SK-N-SH treated with all-trans-retinoic acid at 6 μM for 48 hours (cell line): ENCODE data around the gene NDFIP1.

Source experiments
- ATAC-seq: fragments of 200-7000 bp; cut with Tn5 transposase; 3 replicates; pipeline ENCODE4 v1.9.1; 2020; ENCODE audit warnings: mild to moderate bottlenecking, moderate library complexity
- CSDC2 ChIP-seq: fragments of 250-450 bp; sonication (Bioruptor Pico); IDR thresholded peaks from 2 replicates; pipeline ENCODE4 v1.5.0; 2020; ENCODE audit warnings: mild to moderate bottlenecking, moderate library complexity
- ESRRG ChIP-seq: fragments of 250-450 bp; sonication (Bioruptor Pico); IDR thresholded peaks from 2 replicates; pipeline ENCODE4 v1.6.1; 2021; ENCODE audit warnings: mild to moderate bottlenecking
- GLIS3 ChIP-seq: fragments of 250-450 bp; sonication (Bioruptor Pico); IDR thresholded peaks from 2 replicates; pipeline ENCODE4 v1.5.0; 2020; ENCODE audit warnings: mild to moderate bottlenecking, moderate library complexity
- ISL1 ChIP-seq: fragments of 250-450 bp; sonication (Bioruptor Pico); IDR thresholded peaks from 2 replicates; pipeline ENCODE4 v2.1.2; 2022; ENCODE audit warnings: mild to moderate bottlenecking, moderate library complexity
- OSR1 ChIP-seq: fragments of 250-450 bp; sonication (Bioruptor Pico); IDR thresholded peaks from 2 replicates; pipeline ENCODE4 v1.8.0; 2022; ENCODE audit warnings: moderate library complexity, mild to moderate bottlenecking, inconsistent platforms
- POU6F1 ChIP-seq: fragments of 250-450 bp; sonication (Bioruptor Pico); IDR thresholded peaks from 2 replicates; pipeline ENCODE4 v1.8.0; 2021; ENCODE audit warnings: low read depth, mild to moderate bottlenecking, moderate library complexity, borderline replicate concordance
- PPARA ChIP-seq: fragments of 250-450 bp; sonication (Bioruptor Pico); IDR thresholded peaks from 2 replicates; pipeline ENCODE4 v1.5.0; 2020; ENCODE audit warnings: mild to moderate bottlenecking, borderline replicate concordance
- RARB ChIP-seq: fragments of 250-450 bp; sonication (Bioruptor Pico); IDR thresholded peaks from 2 replicates; pipeline ENCODE4 v1.8.0; 2021; ENCODE audit warnings: mild to moderate bottlenecking, moderate library complexity
- SNAI2 ChIP-seq: fragments of 250-450 bp; sonication (Bioruptor Pico); IDR thresholded peaks from 2 replicates; pipeline ENCODE4 v1.5.0; 2020; ENCODE audit warnings: mild to moderate bottlenecking, moderate library complexity
- TCF4 ChIP-seq: fragments of 250-450 bp; sonication (Bioruptor Pico); IDR thresholded peaks from 2 replicates; pipeline ENCODE4 v1.8.0; 2021; ENCODE audit warnings: mild to moderate bottlenecking, moderate library complexity, borderline replicate concordance
- TOX ChIP-seq: fragments of 250-450 bp; sonication (Bioruptor Pico); IDR thresholded peaks from 2 replicates; pipeline ENCODE4 v1.8.0; 2021; ENCODE audit warnings: mild to moderate bottlenecking, moderate library complexity, borderline replicate concordance
- TSHZ2 ChIP-seq: fragments of 250-450 bp; sonication (Bioruptor Pico); IDR thresholded peaks from 2 replicates; pipeline ENCODE4 v1.5.0; 2020; ENCODE audit warnings: mild to moderate bottlenecking, moderate library complexity
- ZC3H10 ChIP-seq: fragments of 250-450 bp; sonication (Bioruptor Pico); IDR thresholded peaks from 2 replicates; pipeline ENCODE4 v1.5.1; 2021; ENCODE audit warnings: mild to moderate bottlenecking, moderate library complexity
- ZFP3 ChIP-seq: fragments of 250-450 bp; sonication (Bioruptor Pico); IDR thresholded peaks from 2 replicates; pipeline ENCODE4 v1.5.0; 2020; ENCODE audit warnings: mild to moderate bottlenecking, moderate library complexity
- ZFP30 ChIP-seq: fragments of 450-650 bp; formaldehyde crosslinking; IDR thresholded peaks from 2 replicates; pipeline ENCODE4 v1.5.0; 2022; ENCODE audit warnings: mild to moderate bottlenecking, moderate library complexity
- ZNF565 ChIP-seq: fragments of 450-650 bp; formaldehyde crosslinking; conservative IDR thresholded peaks from 2 replicates; pipeline ENCODE4 v1.5.0; 2020; ENCODE audit warnings: low read depth, mild to moderate bottlenecking, moderate library complexity
- ZNF8 ChIP-seq: fragments of 450-650 bp; formaldehyde crosslinking; IDR thresholded peaks from 2 replicates; pipeline ENCODE4 v1.5.0; 2020; ENCODE audit warnings: mild to moderate bottlenecking, moderate library complexity
- TF ChIP-seq, protein P1 (sequence below): fragments of 250-450 bp; sonication (Bioruptor Pico); IDR thresholded peaks from 2 replicates; pipeline ENCODE4 v1.8.0; 2020; ENCODE audit warnings: mild to moderate bottlenecking, moderate library complexity, borderline replicate concordance

The NDFIP1 gene

GRCh38 chr5:142110988-142111687, 2.6 kb downstream of the NDFIP1 start:
- no peak for TF ChIP-seq RARB (CRISPR knock-in tag)
- TF ChIP-seq ISL1: no peak
- TF ChIP-seq ZNF565 (CRISPR knock-in tag): no peak
- TF ChIP-seq ZFP3 (CRISPR knock-in tag): no peak
- TF ChIP-seq, protein P1, sequence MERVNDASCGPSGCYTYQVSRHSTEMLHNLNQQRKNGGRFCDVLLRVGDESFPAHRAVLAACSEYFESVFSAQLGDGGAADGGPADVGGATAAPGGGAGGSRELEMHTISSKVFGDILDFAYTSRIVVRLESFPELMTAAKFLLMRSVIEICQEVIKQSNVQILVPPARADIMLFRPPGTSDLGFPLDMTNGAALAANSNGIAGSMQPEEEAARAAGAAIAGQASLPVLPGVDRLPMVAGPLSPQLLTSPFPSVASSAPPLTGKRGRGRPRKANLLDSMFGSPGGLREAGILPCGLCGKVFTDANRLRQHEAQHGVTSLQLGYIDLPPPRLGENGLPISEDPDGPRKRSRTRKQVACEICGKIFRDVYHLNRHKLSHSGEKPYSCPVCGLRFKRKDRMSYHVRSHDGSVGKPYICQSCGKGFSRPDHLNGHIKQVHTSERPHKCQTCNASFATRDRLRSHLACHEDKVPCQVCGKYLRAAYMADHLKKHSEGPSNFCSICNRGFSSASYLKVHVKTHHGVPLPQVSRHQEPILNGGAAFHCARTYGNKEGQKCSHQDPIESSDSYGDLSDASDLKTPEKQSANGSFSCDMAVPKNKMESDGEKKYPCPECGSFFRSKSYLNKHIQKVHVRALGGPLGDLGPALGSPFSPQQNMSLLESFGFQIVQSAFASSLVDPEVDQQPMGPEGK (CRISPR knock-in tag): no peak
- TF ChIP-seq CSDC2 (CRISPR knock-in tag): no peak
- TF ChIP-seq TCF4: no peak
- no peak for TF ChIP-seq ZNF8 (CRISPR knock-in tag)
- TF ChIP-seq GLIS3: no peak
- no peak for TF ChIP-seq TOX (CRISPR knock-in tag)
- no peak for TF ChIP-seq OSR1 (CRISPR knock-in tag)
- no peak for TF ChIP-seq ZC3H10 (CRISPR knock-in tag)
- no peak for TF ChIP-seq ESRRG (CRISPR knock-in tag)
- TF ChIP-seq SNAI2 (CRISPR knock-in tag): no peak
- no peak for TF ChIP-seq PPARA
- no peak for ATAC-seq

- TF ChIP-seq PPARA (no peak), POU6F1 (CRISPR knock-in tag) (no peak)
Observed at GRCh38 chr5:142114687-142115086, 6.1 kb downstream of the NDFIP1 start.

DNA sequence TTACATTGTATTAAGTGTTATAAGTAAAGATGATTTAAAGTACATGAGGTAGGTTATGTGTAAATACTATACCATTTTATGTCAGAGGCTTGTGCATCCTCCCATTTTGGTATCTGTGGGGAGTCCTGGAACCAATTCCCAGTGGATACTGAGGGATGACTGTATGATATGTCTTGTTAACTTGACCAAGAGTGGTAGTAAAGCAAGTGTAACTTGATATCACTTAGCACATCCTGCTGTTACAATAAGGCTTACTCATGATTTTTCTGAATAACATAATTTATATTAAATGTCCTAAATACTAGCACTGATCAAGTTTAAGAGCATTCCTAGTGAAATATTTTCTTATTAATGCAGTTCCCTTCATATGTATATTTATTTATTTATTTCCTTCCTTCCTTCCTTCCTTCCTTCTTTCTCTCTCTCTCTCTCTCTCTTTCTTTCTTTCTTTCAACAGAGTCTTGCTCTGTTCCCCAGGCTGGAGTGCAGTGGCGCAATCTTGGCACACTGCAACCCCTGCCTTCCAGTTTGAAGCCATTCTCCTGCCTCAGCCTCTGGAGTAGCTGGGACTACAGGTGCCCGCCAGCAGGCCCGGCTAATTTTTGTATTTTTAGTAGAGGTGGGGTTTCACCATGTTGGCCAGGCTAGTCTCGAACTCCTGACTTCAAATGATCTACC, 7.5 kb downstream of the NDFIP1 start:
- no peak for TF ChIP-seq ZNF565 (CRISPR knock-in tag)
- no peak for TF ChIP-seq PPARA
- TF ChIP-seq ZFP30 (CRISPR knock-in tag): 0 out of 2 replicates have a peak, but pooled peaks have one; percentile 12
- peak; percentile 76 for ATAC-seq

More at GRCh38 chr5:142114687-142115086, 6.1 kb downstream of the NDFIP1 start:
- ATAC-seq: no peak

- TF ChIP-seq TOX (CRISPR knock-in tag) (no peak), TSHZ2 (CRISPR knock-in tag) (no peak), RARB (CRISPR knock-in tag) (no peak)
- TF ChIP-seq, all 23 proteins: peak for 0
- no peak for ATAC-seq
Observed at GRCh38 chr5:142117579-142118151, 9.1 kb downstream of the NDFIP1 start.

GRCh38 chr5:142118155-142118686, 9.6 kb downstream of the NDFIP1 start:
- no peak for TF ChIP-seq POU6F1 (CRISPR knock-in tag)
- no peak for TF ChIP-seq ZFP3 (CRISPR knock-in tag)
- no peak for TF ChIP-seq TOX (CRISPR knock-in tag)
- TF ChIP-seq, protein P1 (CRISPR knock-in tag): no peak
- TF ChIP-seq GLIS3: no peak
- no peak for TF ChIP-seq CSDC2 (CRISPR knock-in tag)
- TF ChIP-seq ZNF8 (CRISPR knock-in tag): no peak
- ATAC-seq: no peak
